ENCODE measurements around the gene ZNF766. TPM values are rescaled to one million over a fixed set of nuclear protein-coding genes. Genes with fewer than 3 reads are reported as not detected.
"Not testable (repeated sequence)": the region's sequence is repeated elsewhere in the genome, so short reads cannot be mapped to it uniquely, and the experiment has no call there.

The ZNF766 gene
- total RNA-seq (2014; rRNA removed; shearing (Covaris generic); ENCODE audit: low replicate concordance): 11.9 and 37.7 TPM in 2 replicates

DNA sequence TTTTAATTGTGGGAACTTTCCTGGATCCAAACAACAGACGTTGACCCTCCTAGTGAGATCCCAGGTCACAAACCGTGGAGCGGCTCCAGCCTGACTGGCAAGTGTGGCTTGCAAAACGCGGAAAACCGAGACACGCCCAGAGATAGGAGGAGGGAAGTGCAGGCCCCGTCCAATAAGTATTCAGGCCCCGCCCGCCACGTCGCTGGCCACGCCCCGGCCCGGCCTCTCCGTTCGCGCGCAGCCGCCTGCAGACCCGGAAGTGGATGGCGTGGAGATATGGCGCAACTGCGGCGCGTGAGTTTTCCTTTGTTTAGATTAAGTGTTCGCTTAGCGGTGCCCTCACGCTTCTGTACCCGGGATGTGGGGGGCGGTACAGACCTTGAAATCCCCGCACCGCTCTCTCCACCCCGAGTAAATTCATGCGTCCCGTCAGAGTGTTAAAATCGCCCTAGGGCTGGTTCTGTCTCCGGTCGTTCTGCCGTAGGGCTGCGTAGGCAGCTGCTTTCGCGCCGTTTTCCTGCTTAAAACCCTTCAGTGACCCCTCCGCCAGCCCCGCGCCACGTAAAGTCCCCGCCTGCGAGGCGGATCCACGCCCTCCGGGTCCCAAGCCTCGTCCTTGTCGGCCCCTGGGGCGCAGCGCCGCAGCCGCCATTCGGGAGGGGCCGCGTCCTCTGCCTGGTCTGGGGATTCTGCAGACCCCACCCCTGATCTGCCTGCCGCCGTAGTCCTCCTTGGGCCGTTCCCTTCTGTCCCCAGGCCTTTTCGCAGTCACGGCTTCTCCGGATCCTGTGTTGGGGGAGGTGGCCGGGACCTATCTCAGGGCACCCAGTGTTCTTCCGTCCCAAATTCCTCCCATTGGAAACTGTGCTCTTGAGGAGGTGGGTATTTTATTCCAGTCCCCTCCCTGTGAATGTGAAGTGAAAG lies at the start of gene ZNF766:
TSS of gene ZNF766 (plus strand) at position 250 of the 924 bp plus-strand sequence. CDS start at position 277, 27 bp downstream.
- peak; percentile 95 for DNase-seq (ENCODE audit: low read depth)
- in situ Hi-C loops (cut with HindIII; ENCODE audit: low pct_unique_long_range_greater_than_20kb, low sequenced_read_pairs): no loop called here

DNA sequence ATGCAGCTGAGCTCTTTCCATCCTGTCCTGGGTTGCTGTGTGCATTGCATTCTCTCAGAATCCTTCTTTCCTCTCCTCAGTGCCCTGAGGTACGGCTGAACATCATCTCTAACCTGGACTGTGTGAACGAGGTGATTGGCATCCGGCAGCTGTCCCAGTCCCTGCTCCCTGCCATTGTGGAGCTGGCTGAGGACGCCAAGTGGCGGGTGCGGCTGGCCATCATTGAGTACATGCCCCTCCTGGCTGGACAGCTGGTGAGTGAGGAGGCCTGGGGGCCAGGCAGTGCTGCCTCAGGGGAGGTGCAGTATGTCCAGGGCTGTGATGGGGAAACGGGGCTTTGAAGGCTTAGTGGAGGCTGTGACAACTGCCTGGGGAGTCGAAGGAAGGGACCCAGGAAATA lies 49.8 kb upstream of the ZNF766 start:
- in situ Hi-C loops (cut with HindIII; ENCODE audit: low pct_unique_long_range_greater_than_20kb, low sequenced_read_pairs): no loop called here
- no peak for DNase-seq (ENCODE audit: low read depth)

DNA sequence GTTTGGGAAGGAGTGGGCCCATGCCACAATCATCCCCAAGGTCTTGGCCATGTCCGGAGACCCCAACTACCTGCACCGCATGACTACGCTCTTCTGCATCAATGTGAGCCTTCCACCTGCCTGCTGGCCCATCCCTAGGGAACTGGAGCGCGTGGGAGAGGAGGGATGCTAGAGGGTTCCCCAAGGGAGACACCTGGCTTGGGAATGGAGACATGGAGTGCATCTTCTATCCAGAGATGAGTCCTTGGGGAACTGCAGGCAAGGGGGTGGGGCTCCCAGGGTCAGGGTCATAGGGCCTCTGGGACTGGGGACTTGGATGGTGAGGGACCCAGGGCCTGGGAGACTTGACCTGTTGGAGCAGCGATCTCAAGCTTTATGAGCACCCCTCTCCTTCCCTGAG lies 48.4 kb upstream of the ZNF766 start:
- DNase-seq (ENCODE audit: low read depth): no peak
- in situ Hi-C loops (cut with HindIII; ENCODE audit: low pct_unique_long_range_greater_than_20kb, low sequenced_read_pairs): no loop called here

DNA sequence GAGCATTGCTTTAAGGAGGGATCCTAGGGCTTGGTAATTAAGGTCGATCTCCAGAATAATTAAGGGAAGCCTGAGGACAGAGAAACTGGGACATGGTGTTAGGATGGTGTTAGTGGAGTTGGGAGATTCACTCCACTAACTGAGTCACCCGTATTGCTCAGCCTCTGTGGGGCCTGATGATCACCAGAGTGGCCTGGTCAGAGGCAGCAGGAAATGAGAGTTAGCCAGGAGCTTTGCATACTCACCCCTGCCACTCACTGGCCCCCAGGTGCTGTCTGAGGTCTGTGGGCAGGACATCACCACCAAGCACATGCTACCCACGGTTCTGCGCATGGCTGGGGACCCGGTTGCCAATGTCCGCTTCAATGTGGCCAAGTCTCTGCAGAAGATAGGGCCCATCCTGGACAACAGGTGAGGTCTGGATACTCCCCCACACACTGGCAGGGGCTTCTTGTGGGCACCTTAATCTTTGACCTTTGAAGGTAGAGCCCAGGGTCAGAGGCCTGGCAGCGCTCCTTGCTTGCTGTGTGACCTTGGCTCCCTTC lies 47.5 kb upstream of the ZNF766 start:
- in situ Hi-C loops (cut with HindIII; ENCODE audit: low pct_unique_long_range_greater_than_20kb, low sequenced_read_pairs): no loop called here
- DNase-seq (ENCODE audit: low read depth): no peak

DNA sequence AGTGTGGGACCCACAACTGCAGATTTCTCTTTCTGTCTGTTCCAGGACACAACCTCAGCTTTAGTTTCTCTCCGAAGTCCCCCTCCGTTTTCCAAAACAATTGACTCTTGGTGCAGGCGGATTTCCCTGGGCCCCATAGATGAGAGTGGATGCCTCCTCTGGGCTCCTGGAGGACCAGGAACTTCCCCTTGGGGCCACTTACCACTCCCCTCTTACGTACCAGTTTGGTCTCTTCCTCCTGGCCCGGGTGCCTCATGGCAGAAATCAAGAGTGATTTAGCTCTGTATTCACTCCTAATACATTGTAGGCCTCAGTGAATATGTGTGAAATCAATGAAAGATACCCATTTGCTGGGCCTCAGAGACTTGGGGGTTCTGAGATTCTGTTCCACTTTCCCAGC lies 45.2 kb upstream of the ZNF766 start:
- no peak for DNase-seq (ENCODE audit: low read depth)
- in situ Hi-C loops (cut with HindIII; ENCODE audit: low pct_unique_long_range_greater_than_20kb, low sequenced_read_pairs): no loop called here

DNA sequence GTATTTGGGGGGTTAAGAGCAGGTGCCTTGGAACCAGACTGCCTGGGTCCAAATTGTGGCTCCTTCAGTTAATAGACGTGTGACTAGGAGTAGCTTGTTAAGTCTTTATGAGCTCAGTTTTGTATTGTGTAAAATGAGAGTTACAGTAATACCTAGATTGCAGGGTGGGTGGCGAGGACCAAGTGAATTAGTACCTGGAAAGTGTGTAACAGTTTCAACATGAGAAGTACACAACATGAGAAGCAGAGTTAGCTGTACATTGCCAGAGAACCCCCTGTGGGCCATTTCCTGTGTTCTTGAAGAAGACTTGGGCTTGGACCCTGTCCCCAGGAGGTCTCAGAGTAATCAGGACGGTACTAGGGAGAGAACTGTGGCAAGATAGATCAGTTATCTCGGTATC lies 42.7 kb upstream of the ZNF766 start:
- in situ Hi-C loops (cut with HindIII; ENCODE audit: low pct_unique_long_range_greater_than_20kb, low sequenced_read_pairs): no loop called here

DNA sequence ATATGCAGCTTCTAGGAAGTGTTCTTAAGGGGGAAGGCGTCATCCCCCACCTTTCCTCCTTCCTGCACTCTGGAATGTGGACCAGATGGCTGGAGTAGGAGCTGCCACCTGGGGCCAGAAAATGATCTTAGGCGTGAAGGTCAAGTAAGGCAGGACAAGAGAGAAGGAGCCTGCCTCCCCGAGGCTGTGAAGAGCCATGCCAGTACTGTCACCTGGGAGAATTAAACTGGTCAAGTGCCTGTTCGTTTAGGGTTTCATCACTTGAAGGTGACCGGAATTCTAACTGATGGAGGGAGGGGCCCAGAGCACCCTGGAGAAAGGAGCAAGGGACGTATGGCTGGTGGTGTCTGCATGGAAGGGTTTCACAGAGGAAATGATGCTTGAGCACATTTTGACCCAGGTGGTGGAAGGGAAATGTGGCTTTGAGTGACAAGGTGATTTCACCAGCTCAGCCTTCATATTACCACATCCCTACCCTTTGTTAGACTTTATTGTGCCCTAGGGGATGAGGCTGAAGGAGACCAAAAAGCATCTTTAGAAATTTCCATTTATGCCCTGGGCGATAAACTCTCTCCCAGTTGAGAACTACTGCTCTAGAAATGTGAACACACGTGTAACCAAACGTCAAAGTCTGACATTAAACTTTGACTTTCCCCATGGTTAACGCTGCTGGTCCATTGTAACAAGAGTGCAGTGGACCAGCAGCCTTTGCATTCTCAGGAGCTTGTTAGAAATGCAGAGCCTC lies 42.0 kb upstream of the ZNF766 start:
- in situ Hi-C loops (cut with HindIII; ENCODE audit: low pct_unique_long_range_greater_than_20kb, low sequenced_read_pairs): no loop called here
- DNase-seq (ENCODE audit: low read depth): no peak

More for the DNA sequence above, 42.7 kb upstream of the ZNF766 start:
- DNase-seq (ENCODE audit: low read depth): no peak

DNA sequence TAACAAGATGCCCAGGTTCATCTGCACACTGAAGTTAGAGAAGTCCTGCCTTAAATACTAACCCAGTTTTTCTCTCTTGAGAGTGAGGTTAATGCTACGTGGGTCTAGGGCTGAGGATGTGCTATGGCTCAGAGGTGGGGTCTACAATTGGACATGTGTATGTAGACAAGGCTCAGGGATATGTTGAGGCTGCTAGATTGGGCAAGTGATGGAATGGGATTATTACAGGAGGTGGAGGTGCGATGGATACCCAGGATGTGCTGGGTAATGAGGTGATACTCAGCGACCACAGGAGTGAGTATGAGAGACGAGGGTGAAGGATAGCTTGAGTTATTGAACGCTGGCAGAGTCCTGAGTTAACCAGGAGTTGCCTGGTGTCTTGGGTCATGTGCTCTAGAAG lies 41.4 kb upstream of the ZNF766 start:
- in situ Hi-C loops (cut with HindIII; ENCODE audit: low pct_unique_long_range_greater_than_20kb, low sequenced_read_pairs): no loop called here
- DNase-seq (ENCODE audit: low read depth): no peak

DNA sequence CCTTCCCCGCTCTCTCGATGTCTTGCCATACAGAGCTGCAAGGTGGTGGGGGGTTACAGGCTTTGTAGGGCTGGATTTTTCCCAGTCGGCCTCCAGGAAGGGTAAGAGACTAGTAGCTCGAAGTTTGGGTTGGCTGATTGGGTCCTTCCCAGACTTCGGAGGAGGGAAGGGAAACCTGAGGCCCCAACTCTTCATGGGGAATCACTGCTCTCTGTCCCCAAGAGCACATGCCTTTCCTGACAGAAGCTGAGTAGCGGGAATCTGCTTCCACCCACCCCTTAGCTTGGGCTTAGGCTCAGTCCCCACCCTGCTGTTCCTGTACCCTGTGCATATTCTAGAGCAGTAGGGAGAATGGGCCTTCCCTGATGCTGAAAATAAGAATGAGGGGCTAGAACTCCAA lies 39.9 kb upstream of the ZNF766 start:
- in situ Hi-C loops (cut with HindIII; ENCODE audit: low pct_unique_long_range_greater_than_20kb, low sequenced_read_pairs): no loop called here
- no peak for DNase-seq (ENCODE audit: low read depth)

DNA sequence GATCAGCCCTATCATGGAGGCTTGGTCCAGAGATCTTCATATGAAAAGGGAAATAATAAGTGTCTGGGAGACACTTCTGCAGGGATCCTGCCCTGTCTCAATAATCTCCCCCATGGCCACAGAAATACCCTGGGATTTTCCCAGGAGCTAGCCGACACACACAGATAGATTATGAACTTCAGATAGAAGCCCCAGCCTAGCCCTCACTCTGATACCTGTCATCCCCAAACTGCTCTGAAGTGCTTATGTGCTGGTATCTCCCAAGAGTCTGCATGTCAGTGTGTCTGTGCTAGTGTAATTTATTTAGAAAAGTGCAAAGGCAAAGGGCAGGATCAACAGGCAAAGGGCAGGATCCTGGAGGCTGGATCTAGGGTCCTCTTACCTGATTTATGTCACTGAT lies 38.7 kb upstream of the ZNF766 start:
- DNase-seq (ENCODE audit: low read depth): no peak
- in situ Hi-C loops (cut with HindIII; ENCODE audit: low pct_unique_long_range_greater_than_20kb, low sequenced_read_pairs): no loop called here

DNA sequence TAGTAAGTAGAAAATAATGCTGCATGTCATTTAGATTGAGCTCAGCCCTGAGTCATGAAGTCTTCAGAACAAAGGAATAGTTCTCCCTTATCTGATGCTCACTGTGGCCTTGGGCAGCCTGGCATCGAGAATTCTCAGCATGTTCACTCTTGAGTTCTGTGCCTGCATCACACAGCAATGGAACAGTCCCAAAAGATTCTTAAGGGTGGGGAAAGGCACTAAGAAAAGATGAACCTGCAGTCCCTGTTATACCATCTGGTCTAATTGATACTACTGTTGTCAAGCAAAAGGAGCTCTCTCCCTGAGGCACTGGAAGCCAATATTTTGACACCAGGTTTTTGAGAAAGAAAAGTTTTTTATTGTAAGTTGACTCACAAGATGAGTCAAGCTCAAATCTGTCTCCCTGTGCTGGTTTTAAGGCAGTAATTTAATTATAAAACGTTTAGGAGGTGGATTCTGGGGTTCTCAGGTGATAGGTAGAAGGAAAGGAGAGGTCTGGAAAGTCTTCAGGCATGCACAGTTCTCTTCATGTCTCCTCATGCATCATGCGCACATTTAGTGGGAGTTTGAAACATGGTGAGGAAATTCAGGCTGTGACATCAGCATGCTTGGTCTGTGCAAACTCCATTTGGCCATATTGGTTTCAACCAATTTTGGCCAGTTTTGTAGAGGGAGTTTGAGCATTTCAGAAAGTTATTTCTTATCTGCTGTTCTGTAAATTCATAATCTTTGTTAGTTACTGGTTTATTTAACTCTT lies 38.1 kb upstream of the ZNF766 start:
- DNase-seq (ENCODE audit: low read depth): no peak
- in situ Hi-C loops (cut with HindIII; ENCODE audit: low pct_unique_long_range_greater_than_20kb, low sequenced_read_pairs): no loop called here

DNA sequence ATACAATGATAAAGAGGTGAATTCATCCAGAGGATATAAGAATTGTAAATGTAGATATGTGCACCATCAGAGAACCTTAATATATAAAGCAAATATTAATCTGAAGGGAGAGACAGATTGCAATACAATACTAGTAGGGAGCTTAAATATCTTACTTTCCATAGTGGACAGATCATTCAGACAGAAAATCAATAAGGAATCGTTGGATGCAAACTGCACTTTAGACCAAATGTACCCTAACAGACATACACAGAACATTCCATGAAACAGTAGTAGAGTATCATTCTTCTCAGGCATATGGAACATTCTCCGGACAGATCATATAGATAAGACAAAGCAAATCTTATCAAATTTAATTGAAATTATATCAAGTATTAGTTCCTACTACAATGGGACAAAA lies 35.0 kb upstream of the ZNF766 start:
- DNase-seq (ENCODE audit: low read depth): no peak
- in situ Hi-C loops (cut with HindIII; ENCODE audit: low pct_unique_long_range_greater_than_20kb, low sequenced_read_pairs): no loop called here

DNA sequence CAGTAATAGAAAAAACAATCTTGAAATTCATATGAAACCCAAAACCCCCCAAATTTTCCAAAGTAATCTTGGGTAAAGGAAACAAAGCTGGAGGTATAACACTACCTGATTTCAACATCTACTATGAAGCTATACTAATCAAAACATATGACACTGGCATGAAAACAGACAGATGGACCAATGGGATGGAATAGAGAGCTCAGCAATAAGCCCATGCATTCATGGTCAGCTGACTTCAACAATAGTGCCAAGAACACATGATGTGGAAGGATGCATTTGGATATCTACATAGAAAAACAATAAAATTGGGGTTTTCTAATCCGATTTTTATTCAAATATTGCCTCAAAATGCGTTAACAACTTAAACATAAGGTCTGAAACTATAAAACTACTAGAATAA lies 32.2 kb upstream of the ZNF766 start:
- DNase-seq (ENCODE audit: low read depth): no peak
- in situ Hi-C loops (cut with HindIII; ENCODE audit: low pct_unique_long_range_greater_than_20kb, low sequenced_read_pairs): no loop called here

DNA sequence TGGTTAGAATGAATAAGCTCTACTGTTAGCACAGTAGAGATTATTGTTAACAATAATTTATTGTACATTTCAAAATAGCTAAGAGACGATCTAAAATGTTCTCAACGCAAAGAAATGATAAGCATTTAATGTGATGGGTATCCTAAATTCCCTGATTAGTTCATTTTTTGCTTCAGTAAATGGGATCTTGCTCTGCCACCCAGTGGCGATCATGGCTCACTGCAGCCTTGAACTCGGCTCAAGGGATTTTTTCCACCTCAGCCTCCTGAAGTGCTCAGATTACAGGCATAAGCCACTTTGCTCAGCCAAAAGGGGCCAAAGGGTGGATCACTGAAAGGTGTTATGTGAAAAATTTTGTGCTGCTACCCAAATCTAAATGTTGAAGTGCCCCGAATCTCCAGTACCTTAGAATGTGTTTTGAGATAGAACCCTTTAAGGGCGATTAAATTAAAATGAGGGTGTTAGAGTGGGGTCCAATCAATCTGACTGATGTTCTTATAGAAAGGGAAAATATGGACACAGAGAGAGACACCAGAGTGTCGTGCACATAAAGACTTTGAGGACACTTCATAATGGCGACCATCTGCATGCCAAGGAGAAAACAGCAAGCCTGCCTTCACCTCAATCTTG lies 31.5 kb upstream of the ZNF766 start:
- in situ Hi-C loops (cut with HindIII; ENCODE audit: low pct_unique_long_range_greater_than_20kb, low sequenced_read_pairs): no loop called here
- DNase-seq (ENCODE audit: low read depth): peak; percentile 51

DNA sequence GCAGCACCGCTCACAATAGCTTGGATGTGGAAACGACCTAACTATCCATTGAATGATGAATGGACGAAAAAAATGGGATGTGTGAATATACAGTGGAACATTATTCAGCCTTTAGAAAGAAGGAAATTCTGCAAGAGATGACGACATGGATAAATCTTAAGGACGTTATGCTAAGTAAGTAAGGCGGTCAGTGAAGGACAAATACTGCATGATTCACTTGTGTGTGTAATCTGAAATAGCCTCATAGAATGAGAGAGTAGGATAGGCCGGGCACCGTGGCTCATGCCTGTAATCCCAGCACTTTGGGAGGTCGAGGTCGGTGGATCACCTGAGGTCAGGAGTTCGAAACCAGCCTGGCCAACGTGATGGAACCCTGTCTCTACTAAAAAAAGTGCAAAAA lies 25.4 kb upstream of the ZNF766 start:
- no peak for DNase-seq (ENCODE audit: low read depth)
- in situ Hi-C loops (cut with HindIII; ENCODE audit: low pct_unique_long_range_greater_than_20kb, low sequenced_read_pairs): no loop called here

DNA sequence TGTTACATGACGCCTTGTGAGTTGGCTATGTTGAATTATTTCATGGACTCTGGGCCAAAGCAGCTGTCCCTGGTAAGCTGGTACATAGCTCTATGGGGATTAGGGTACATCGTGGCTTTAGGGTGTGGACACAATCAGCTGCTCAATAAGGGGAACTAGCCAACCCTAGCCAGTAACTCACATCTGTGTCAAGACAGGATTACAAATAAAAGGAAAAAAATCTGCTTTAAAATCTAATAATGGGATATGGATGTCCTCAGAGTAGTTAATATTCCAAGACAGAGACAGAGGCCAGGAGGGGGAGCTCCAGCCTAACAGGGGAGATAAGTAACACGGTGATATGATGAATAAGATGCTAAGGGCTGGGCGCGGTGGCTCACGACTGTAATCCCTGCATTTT lies 21.1 kb upstream of the ZNF766 start:
- DNase-seq (ENCODE audit: low read depth): no peak

DNA sequence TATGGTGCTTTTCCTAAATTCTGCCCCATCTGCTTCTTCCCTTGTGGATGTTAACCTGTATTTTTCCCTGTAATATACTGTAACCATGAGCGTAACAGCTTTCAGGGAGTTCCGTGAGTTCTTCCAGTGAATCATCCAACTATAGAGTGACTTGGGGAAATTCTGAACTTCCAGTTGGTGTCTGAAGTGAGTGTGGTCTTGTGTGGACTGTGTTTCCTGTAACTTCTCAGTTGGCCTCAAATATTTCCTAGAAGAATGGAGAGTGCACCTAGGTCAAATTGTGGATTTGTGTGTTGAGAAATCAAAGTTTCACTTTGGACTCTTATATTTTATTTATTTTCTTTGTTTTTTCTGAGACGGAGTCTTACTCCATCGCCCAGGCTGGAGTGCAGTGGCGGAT lies 11.0 kb upstream of the ZNF766 start:
- DNase-seq (ENCODE audit: low read depth): no peak
- in situ Hi-C loops (cut with HindIII; ENCODE audit: low pct_unique_long_range_greater_than_20kb, low sequenced_read_pairs): no loop called here

More for the DNA sequence above, 21.1 kb upstream of the ZNF766 start:
- in situ Hi-C loops (cut with HindIII; ENCODE audit: low pct_unique_long_range_greater_than_20kb, low sequenced_read_pairs): no loop called here

DNA sequence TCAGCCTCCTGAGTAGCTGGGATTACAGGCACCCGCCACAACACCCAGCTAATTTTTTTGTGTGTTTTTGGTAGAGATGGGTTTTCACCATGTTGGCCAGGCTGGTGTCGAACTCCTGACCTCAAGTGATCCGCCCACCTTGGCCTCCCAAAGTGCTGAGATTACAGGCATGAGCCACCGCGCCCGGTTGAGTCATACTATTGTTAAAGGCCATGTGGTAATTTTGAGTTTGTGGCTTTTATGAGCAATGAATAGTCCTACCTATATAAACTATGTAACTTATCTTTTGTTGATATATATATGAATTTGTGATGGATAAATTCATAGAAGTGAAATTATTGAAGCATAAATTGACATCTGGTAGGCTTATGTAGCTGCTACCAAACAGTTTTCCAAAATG lies 3.8 kb upstream of the ZNF766 start:
- in situ Hi-C loops (cut with HindIII; ENCODE audit: low pct_unique_long_range_greater_than_20kb, low sequenced_read_pairs); DNase-seq (ENCODE audit: low read depth): not testable (repeated sequence)

Data from Caki2 (cell line).